Measurements from ENCODE around the gene DGKB. TPM values are rescaled to one million over a fixed set of nuclear protein-coding genes. Genes with fewer than 3 reads are reported as not detected.

The DGKB gene
- total RNA-seq, 1 experiment from 2014 or later = not detected

GRCh38 chr7:14339861-14340260 is 562.7 kb downstream of the DGKB start:
- ATAC-seq (no peak), DNase-seq (ENCODE audit: low read depth, low spot score) (no peak)
- no TSS peak for BruUV-seq (replicated peaks)
- no peaks in the 10 kb centered on the region for H3K27me3 ChIP-seq (ENCODE audit: control insufficient read depth, insufficient read depth, low read length)
- no peaks in the 10 kb centered on the region for H3K36me3 ChIP-seq (ENCODE audit: control insufficient read depth, insufficient read depth, low read length)
- no peak overlapping the region for H3K27ac ChIP-seq (ENCODE audit: low read length)
- no peak overlapping the region for H3K4me3 ChIP-seq (ENCODE audit: low read depth in 2 of 2, low read length in 2 of 2)
- intact Hi-C loops (cut with micrococcal nuclease; ENCODE audit: unreplicated experiment) (no loop called here), in situ Hi-C loops (cut with HindIII; ENCODE audit: low pct_unique_long_range_greater_than_20kb, low sequenced_read_pairs) (no loop called here)
- CTCF ChIA-PET = no interaction called here
- POLR2A ChIA-PET = no interaction called here
- H3K9me3 ChIP-seq (ENCODE audit: control insufficient read depth, insufficient read depth, low read depth, low read length) = no peaks in the 10 kb centered on the region
- TF ChIP-seq POLR2AphosphoS5 (IDR thresholded peaks at IDR 0.05; ENCODE audit: low read depth, low read length) = no peak
- TF ChIP-seq REST (IDR thresholded peaks at IDR 0.05; ENCODE audit: insufficient read depth in 1 of 2, low read depth in 2 of 2, low read length in 1 of 2) = no peak
- no peak for TF ChIP-seq CTCF (IDR thresholded peaks at IDR 0.05)
- TF ChIP-seq SIN3A (IDR thresholded peaks at IDR 0.05; ENCODE audit: borderline replicate concordance, insufficient read depth, low read depth, low read length) = no peak
- no peaks in the 10 kb centered on the region for H3K4me1 ChIP-seq (ENCODE audit: control insufficient read depth, insufficient read depth, low read length)

GRCh38 chr7:14336256-14336655 is 566.3 kb downstream of the DGKB start:
- Histone ChIP-seq H3K27ac (ENCODE audit: low read length) (no peak overlapping the region), H3K4me1 (ENCODE audit: control insufficient read depth, insufficient read depth, low read length) (no peaks in the 10 kb centered on the region), H3K9me3 (ENCODE audit: control insufficient read depth, insufficient read depth, low read depth, low read length) (no peaks in the 10 kb centered on the region), H3K27me3 (ENCODE audit: control insufficient read depth, insufficient read depth, low read length) (no peaks in the 10 kb centered on the region), H3K36me3 (ENCODE audit: control insufficient read depth, insufficient read depth, low read length) (no peaks in the 10 kb centered on the region), H3K4me3 (ENCODE audit: low read depth in 2 of 2, low read length in 2 of 2) (no peak overlapping the region)
- no peak for DNase-seq (ENCODE audit: low read depth, low spot score)
- intact Hi-C loops (cut with micrococcal nuclease; ENCODE audit: unreplicated experiment) (no loop called here), in situ Hi-C loops (cut with HindIII; ENCODE audit: low pct_unique_long_range_greater_than_20kb, low sequenced_read_pairs) (no loop called here)
- ChIA-PET CTCF (no interaction called here), POLR2A (no interaction called here)
- TF ChIP-seq REST (IDR thresholded peaks at IDR 0.05; ENCODE audit: insufficient read depth in 1 of 2, low read depth in 2 of 2, low read length in 1 of 2) = no peak
- no peak for TF ChIP-seq TCF7L2 (IDR thresholded peaks at IDR 0.05; ENCODE audit: low read depth, low read length)
- no peak for TF ChIP-seq CTCF (IDR thresholded peaks at IDR 0.05)
- ATAC-seq = no peak
- BruUV-seq (replicated peaks) = no TSS peak
